ENCODE results near the gene HSD17B10.
"Not testable (repeated sequence)": the region's sequence is repeated elsewhere in the genome, so short reads cannot be mapped to it uniquely, and the experiment has no call there.

Gene HSD17B10

GRCh38 chrX:53433651-53434639 lies at the start of gene HSD17B10:
TSS of gene HSD17B10 (minus strand) at chrX:53434370. CDS start at chrX:53434345, 25 bp downstream.
- DNase-seq = peak; percentile 82

GRCh38 chrX:53483416-53483815 lies 49.2 kb upstream of the HSD17B10 start:
- DNase-seq = no peak

GRCh38 chrX:53481816-53482465 lies 47.8 kb upstream of the HSD17B10 start:
- peak; percentile 22 for DNase-seq

GRCh38 chrX:53481093-53481492 lies 46.9 kb upstream of the HSD17B10 start:
- DNase-seq = no peak

GRCh38 chrX:53479301-53479700 lies 45.1 kb upstream of the HSD17B10 start:
- no peak for DNase-seq

GRCh38 chrX:53476371-53476770 lies 42.2 kb upstream of the HSD17B10 start:
- DNase-seq = no peak

- DNase-seq = no peak
Observed at GRCh38 chrX:53474707-53475106, 40.5 kb upstream of the HSD17B10 start.

GRCh38 chrX:53471346-53471745 lies 37.2 kb upstream of the HSD17B10 start:
- no peak for DNase-seq

GRCh38 chrX:53468659-53469058 lies 34.5 kb upstream of the HSD17B10 start:
- DNase-seq = not testable (repeated sequence)

GRCh38 chrX:53458082-53458481 lies 23.9 kb upstream of the HSD17B10 start:
- DNase-seq = no peak

- DNase-seq = no peak
Observed at GRCh38 chrX:53456254-53456653, 22.1 kb upstream of the HSD17B10 start.

GRCh38 chrX:53452812-53453211 lies 18.6 kb upstream of the HSD17B10 start:
- DNase-seq = no peak

- DNase-seq = no peak
Observed at GRCh38 chrX:53449632-53450031, 15.5 kb upstream of the HSD17B10 start.

GRCh38 chrX:53447441-53447840 lies 13.3 kb upstream of the HSD17B10 start:
- no peak for DNase-seq

GRCh38 chrX:53445977-53446376 lies 11.8 kb upstream of the HSD17B10 start:
- peak; percentile 23 for DNase-seq

- no peak for DNase-seq
Observed at GRCh38 chrX:53442322-53442631, 8.1 kb upstream of the HSD17B10 start.

- DNase-seq = peak; percentile 68
Observed at GRCh38 chrX:53441531-53442321, 7.6 kb upstream of the HSD17B10 start.

GRCh38 chrX:53440621-53441517 lies 6.7 kb upstream of the HSD17B10 start:
- no peak for DNase-seq

- DNase-seq = no peak
Observed at GRCh38 chrX:53440101-53440500, 5.9 kb upstream of the HSD17B10 start.

- no peak for DNase-seq
Observed at GRCh38 chrX:53438832-53439230, 4.7 kb upstream of the HSD17B10 start.

GRCh38 chrX:53438174-53438831 lies 4.1 kb upstream of the HSD17B10 start:
- no peak for DNase-seq

GRCh38 chrX:53437206-53437605 lies 3.0 kb upstream of the HSD17B10 start:
- no peak for DNase-seq
